ENCODE results near the gene SPIB. TPM values are rescaled to one million over a fixed set of nuclear protein-coding genes. Genes with fewer than 3 reads are reported as not detected.
"Not testable (repeated sequence)": the region's sequence is repeated elsewhere in the genome, so short reads cannot be mapped to it uniquely, and the experiment has no call there.

Gene SPIB
- total RNA-seq, 1 experiment from 2014 or later, result not detected

- intact Hi-C loops (cut with micrococcal nuclease), result no loop called here
- no peak for TF ChIP-seq CTCF (IDR thresholded peaks at IDR 0.05; ENCODE audit: unreplicated experiment)
- ChIA-PET POLR2A (no interaction called here), CTCF (interaction anchor here (1.6 kb wide), 1 partner anchor 26 kb away, joined by 4 read pairs; no protein-coding TSS in a partner anchor)
- Mint-ChIP-seq H3K9me3 (ENCODE audit: unreplicated experiment) (no peaks in the 10 kb centered on the region), H3K27me3 (ENCODE audit: insufficient read depth, unreplicated experiment) (peaks cover 39% of the 10 kb centered on the region), H3K4me1 (ENCODE audit: insufficient read depth, unreplicated experiment) (peaks cover 11% of the 10 kb centered on the region), H3K36me3 (ENCODE audit: insufficient read depth, unreplicated experiment) (no peaks in the 10 kb centered on the region), H3K4me3 (ENCODE audit: unreplicated experiment) (no peak overlapping the region), H3K27ac (ENCODE audit: low read depth, unreplicated experiment) (no peak overlapping the region)
- no peak for DNase-seq (ENCODE audit: unreplicated experiment)
- no TSS peak for BruUV-seq (replicated peaks)
Measured at GRCh38 chr19:50434525-50434924, 15.8 kb downstream of the SPIB start.

GRCh38 chr19:50435221-50435620 is 16.5 kb downstream of the SPIB start:
- no peak for DNase-seq (ENCODE audit: unreplicated experiment)
- H3K36me3 Mint-ChIP-seq (ENCODE audit: insufficient read depth, unreplicated experiment), result no peaks in the 10 kb centered on the region
- H3K4me3 Mint-ChIP-seq (ENCODE audit: unreplicated experiment), result no peak overlapping the region
- H3K27ac Mint-ChIP-seq (ENCODE audit: low read depth, unreplicated experiment), result no peak overlapping the region
- intact Hi-C loops (cut with micrococcal nuclease), result no loop called here
- ChIA-PET CTCF (no interaction called here), POLR2A (no interaction called here)
- H3K9me3 Mint-ChIP-seq (ENCODE audit: unreplicated experiment), result no peaks in the 10 kb centered on the region
- H3K27me3 Mint-ChIP-seq (ENCODE audit: insufficient read depth, unreplicated experiment), result peaks cover 46% of the 10 kb centered on the region
- no peak for TF ChIP-seq CTCF (IDR thresholded peaks at IDR 0.05; ENCODE audit: unreplicated experiment)
- peaks cover 11% of the 10 kb centered on the region for H3K4me1 Mint-ChIP-seq (ENCODE audit: insufficient read depth, unreplicated experiment)
- no TSS peak for BruUV-seq (replicated peaks)

- TF ChIP-seq CTCF (IDR thresholded peaks at IDR 0.05; ENCODE audit: unreplicated experiment), result no peak
- H3K27ac Mint-ChIP-seq (ENCODE audit: low read depth, unreplicated experiment), result no peak overlapping the region
- no peaks in the 10 kb centered on the region for H3K36me3 Mint-ChIP-seq (ENCODE audit: insufficient read depth, unreplicated experiment)
- DNase-seq (ENCODE audit: unreplicated experiment), result no peak
- CTCF ChIA-PET, result interaction anchor here (0.8 kb wide), 1 partner anchor 25 kb away, joined by 7 read pairs; no protein-coding TSS in a partner anchor
- no peak overlapping the region for H3K4me3 Mint-ChIP-seq (ENCODE audit: unreplicated experiment)
- no peaks in the 10 kb centered on the region for H3K9me3 Mint-ChIP-seq (ENCODE audit: unreplicated experiment)
- no TSS peak for BruUV-seq (replicated peaks)
- POLR2A ChIA-PET, result no interaction called here
- H3K4me1 Mint-ChIP-seq (ENCODE audit: insufficient read depth, unreplicated experiment), result peaks cover 11% of the 10 kb centered on the region
- intact Hi-C loops (cut with micrococcal nuclease), result no loop called here
- H3K27me3 Mint-ChIP-seq (ENCODE audit: insufficient read depth, unreplicated experiment), result peaks cover 47% of the 10 kb centered on the region
Measured at GRCh38 chr19:50435627-50436026, 16.9 kb downstream of the SPIB start.

GRCh38 chr19:50437862-50438449 is 19.2 kb downstream of the SPIB start:
- ChIA-PET POLR2A (no interaction called here), CTCF (interaction anchor here (0.7 kb wide), 1 partner anchor 24 kb away, joined by 3 read pairs; no protein-coding TSS in a partner anchor)
- no peak overlapping the region for H3K4me3 Mint-ChIP-seq (ENCODE audit: unreplicated experiment)
- no TSS peak for BruUV-seq (replicated peaks)
- intact Hi-C loops (cut with micrococcal nuclease), result no loop called here
- no peak for DNase-seq (ENCODE audit: unreplicated experiment)
- no peak overlapping the region for H3K27ac Mint-ChIP-seq (ENCODE audit: low read depth, unreplicated experiment)
- H3K36me3 Mint-ChIP-seq (ENCODE audit: insufficient read depth, unreplicated experiment), result no peaks in the 10 kb centered on the region
- H3K27me3 Mint-ChIP-seq (ENCODE audit: insufficient read depth, unreplicated experiment), result peaks cover 47% of the 10 kb centered on the region
- H3K4me1 Mint-ChIP-seq (ENCODE audit: insufficient read depth, unreplicated experiment), result no peaks in the 10 kb centered on the region
- no peak for TF ChIP-seq CTCF (IDR thresholded peaks at IDR 0.05; ENCODE audit: unreplicated experiment)
- no peaks in the 10 kb centered on the region for H3K9me3 Mint-ChIP-seq (ENCODE audit: unreplicated experiment)

GRCh38 chr19:50439130-50439529 is 20.4 kb downstream of the SPIB start:
- POLR2A ChIA-PET; intact Hi-C loops (cut with micrococcal nuclease); H3K27ac Mint-ChIP-seq (ENCODE audit: low read depth, unreplicated experiment); H3K4me1 Mint-ChIP-seq (ENCODE audit: insufficient read depth, unreplicated experiment); H3K4me3 Mint-ChIP-seq (ENCODE audit: unreplicated experiment); DNase-seq (ENCODE audit: unreplicated experiment); H3K9me3 Mint-ChIP-seq (ENCODE audit: unreplicated experiment); H3K36me3 Mint-ChIP-seq (ENCODE audit: insufficient read depth, unreplicated experiment); CTCF ChIA-PET; BruUV-seq (replicated peaks): not testable (repeated sequence)
- H3K27me3 Mint-ChIP-seq (ENCODE audit: insufficient read depth, unreplicated experiment), result peaks cover 54% of the 10 kb centered on the region
